Putamen (tissue), 1 donor: Measurements from ENCODE around the gene SPAG4.
A peak's percentile ranks its signal among the peaks of the same experiment; 100 is the strongest.

Experiments
- DNase-seq: peaks from one replicate; pipeline ENCODE4 v3.0.0-alpha.2; 2016; ENCODE audit warnings: low spot score

SPAG4 gene

DNA sequence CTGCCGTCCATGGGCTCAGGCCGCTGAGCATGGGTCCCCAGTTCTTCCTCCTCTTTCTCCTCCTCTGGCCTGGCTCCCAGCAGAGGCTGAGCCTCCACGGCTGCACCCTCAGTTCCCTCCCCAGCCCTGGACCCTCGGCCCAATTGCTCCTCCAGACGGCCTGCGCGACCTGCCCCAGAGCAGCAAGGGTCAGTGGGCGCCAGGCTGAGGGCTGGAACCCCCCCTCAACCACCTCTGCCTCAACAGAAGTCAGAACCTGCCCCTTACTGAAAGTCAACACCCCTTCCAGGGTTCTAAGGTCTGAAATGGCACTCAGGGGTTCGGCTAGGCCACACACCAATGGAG is 15.9 kb upstream of the SPAG4 start:
- no peak for DNase-seq

DNA sequence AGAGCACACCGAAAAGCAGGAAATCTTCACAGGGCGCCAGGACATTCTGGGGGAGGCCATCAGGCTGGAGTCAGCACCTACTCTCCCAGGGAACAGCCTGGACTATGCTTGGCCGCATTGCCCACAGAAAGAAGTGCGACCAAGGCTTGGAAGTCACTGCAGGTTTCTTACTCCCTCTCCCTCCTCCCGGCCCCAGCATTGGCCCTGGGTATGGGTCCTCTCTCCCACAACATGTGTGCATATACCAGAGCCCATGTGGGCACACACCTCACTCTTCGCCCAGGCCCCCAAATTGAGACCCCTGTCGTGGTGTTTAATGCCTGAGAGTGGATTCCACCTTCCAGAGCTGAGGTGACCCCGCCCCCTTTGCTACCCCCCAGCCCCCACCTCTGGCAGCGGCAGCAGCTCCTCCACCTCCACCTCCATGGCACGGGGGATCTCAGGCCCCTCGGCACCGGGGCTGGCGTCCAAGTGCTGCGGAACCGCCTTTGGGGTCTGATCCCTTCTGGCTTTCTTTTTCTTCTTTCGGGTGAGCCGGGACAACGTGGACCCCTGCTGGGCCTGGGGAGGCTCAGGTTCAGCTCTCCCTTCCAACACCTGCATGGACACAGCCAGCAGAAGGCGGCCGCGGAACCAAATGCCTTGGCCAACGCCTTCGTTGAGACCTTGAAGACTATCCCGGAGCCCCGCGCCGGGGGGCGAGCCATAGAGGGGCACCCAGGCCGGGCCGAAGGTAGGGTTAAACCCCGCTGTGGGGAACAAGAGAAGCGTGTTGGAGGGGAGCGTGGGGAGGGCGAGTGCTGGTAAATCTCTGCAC is 15.2 kb upstream of the SPAG4 start:
- DNase-seq: no peak

- peak; percentile 39 for DNase-seq
Measured at GRCh38 chr20:35600993-35601973, 14.3 kb upstream of the SPAG4 start.

- no peak for DNase-seq
Measured at GRCh38 chr20:35601990-35602389, 13.6 kb upstream of the SPAG4 start.

DNA sequence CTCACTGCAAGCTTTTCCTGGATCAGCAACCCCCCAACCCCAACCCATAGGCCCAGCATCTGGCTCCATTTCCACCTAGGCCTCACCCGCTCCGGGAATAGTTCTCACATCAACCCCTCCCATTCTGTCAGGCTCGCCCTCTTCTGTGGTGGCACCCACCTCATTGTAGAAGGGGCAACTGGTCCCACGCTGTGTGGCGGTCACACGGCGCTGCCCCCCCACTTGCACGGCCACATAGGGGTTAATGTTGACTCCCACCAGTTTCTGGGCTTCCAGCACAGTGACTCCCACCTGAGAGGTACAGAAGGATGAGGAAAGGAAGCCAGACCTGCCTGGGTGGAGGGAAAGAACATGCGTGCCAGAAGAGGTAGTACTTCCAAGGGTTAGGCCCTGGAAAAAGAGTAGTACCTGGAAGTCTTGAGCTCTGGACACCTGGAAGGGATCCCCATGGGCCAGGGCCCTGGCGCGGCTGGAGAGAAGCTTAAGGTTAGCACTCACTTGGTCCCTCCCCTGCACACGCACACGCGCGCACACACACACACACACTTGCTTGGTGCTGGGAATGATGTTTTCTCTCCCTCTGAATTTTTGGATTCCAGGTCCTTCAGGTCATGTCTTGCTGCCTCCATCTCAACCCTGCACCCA is 12.7 kb upstream of the SPAG4 start:
- DNase-seq: no peak

DNA sequence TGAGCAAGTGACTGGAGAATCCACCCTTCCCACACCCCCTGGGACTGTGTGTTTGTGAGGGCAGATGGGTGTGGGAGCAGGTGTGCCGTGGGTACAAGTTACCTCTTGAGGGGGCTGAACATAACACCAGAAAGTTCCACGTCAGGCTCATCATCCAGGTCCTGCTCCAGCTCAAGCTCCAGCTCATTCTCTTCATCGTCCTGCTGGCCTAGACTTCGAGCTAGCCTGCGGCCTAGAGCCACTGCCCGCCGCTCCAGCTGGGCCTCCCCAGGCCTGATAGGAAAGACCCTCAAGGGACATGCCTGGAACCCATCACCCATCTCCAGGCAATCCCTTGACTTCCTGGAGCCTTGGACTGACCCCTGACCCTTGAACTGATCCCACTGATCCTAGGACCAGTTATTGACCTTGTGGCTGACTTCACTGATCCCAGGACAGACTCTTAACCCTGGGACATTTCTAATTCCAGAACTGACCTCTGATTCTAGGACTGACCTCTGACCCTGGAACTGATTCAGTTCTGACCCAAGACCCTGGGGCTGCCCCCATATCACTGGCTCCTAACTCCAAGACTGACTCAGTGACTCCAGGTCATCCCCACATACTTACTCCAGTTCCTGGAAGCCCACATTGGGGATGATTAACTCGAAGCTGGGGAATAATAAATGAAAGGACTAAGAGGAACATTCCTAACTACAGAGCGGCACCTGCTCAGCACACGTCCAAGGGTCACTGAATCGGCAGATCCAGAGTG is 11.8 kb upstream of the SPAG4 start:
- no peak for DNase-seq

DNA sequence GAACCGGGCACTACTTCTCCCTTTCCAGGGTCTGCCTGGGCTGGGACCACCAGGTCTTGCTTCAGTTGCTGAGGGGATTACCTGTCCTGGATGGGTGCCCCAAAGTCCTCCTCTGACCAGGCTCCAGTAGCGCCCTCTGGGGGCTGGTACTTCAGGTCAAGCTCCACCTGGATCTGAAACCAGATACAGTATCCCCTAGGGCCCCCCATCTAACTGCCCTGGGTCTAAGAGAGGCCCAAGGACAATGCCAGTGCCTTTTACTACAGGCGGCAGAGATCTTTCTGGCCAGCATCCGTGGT is 11.2 kb upstream of the SPAG4 start:
- no peak for DNase-seq

GRCh38 chr20:35606127-35606526 is 9.5 kb upstream of the SPAG4 start:
- DNase-seq: no peak

- DNase-seq: no peak
Measured at GRCh38 chr20:35607003-35607735, 8.5 kb upstream of the SPAG4 start.

- DNase-seq: no peak
Measured at GRCh38 chr20:35610833-35611427, 4.7 kb upstream of the SPAG4 start.

DNA sequence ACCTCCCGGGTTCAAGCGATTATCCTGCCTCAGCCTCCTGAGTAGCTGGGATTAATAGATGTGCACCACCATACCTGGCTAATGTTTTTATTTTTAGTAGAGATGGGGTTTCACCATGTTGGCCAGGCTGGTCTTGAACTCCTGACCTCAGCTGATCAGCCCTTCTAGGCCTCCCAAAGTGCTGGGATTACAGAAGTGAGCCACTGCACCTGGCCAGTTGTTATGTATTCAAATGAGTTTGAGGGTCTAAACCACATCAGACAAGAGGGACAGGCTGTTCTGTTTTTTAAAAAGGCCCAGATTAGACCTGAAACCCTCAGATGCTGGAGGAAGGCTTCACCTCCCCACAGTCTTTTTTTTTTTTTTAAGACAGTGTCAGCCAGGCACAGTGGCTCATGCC is 4.1 kb upstream of the SPAG4 start:
- DNase-seq: no peak

DNA sequence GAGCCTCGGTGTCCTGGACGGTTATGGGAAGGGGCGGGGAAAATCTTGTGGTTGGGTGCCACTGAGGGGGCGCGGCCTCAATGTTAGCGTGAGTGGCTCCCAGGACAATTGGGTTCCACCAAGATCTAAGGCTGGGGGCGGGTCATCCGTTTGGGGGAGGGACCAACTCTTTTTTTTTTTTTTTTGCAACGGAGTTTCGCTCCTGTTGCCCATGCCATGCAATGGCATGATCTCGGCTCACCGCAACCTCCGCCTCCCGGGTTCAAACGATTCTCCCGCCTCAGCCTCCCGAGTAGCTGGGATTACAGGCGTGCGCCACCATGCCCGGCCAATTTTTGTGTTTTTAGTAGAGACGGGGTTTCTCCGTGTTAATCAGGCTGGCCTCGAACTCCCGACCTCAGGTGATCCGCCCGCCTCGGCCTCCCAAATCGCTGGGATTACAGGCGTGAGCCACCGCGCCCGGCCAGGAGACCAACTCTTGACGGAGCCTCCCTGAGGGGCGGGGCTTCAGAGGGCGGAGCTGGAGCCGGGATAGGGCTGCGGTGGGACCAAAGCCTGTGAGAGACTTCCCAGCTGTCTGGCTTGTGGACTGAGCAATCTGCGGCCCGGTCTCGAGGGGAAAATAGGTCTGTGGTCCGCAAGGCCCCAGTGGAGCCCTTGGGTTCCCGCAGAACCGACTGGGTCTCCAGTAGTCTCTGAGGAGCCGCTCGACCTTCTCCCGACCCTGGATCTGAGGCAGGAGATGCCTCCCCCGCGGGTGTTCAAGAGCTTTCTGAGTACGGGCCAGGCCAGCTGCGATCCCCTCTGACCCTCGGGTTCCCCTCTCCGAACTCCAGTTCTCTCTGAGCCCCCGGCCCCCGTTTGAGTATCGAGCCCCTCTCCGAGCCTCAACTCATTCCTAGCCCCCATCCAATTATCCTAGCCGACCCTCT is 1.1 kb downstream of the SPAG4 start:
- DNase-seq: peak; percentile 22

GRCh38 chr20:35617397-35618262 is 2.0 kb downstream of the SPAG4 start:
- no peak for DNase-seq

DNA sequence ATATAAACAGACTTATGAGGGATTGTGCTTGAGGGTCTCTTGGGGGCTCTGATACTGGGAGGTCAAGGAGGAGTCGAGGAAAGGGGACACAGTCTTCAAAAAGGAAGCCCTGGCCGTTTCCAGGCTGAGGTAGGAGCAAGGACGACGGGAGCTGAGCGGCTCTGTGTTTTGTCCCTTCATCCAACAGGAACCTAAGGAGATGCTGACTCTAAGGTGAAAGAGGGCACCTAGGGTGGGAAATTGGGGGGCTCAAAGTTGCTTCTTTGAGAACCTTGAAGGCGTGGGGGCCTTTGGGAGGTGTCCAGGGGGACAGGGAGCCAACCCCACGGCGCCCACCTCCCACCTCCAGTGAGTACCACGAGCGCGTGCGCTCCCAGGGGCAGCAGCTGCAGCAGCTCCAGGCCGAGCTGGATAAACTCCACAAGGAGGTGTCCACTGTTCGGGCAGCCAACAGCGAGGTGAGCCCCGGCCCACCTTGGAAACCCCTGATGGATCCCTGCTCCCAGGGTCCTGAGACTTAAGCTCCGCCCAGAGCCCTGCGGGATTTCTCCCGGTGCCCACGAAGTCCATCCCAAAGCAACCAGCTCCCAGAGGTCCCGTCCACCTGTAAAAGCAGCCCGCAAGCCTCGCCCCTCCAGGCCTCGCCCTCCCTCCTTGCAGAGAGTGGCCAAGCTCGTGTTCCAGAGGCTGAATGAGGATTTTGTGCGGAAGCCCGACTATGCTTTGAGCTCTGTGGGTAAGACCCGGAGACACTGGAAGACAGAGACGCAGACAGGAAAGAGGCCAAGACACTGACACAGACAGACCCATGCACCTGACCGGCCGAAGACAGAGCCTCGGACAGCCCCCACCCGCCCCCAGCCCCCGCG is 2.9 kb downstream of the SPAG4 start:
- DNase-seq: no peak

- DNase-seq: peak; percentile 79
Measured at GRCh38 chr20:35619196-35620095, 3.8 kb downstream of the SPAG4 start.

GRCh38 chr20:35620818-35621559 is 5.4 kb downstream of the SPAG4 start:
- DNase-seq: no peak
